Gastrocnemius medialis (tissue), 4 donors: ENCODE results near the gene MYO18B.

Source experiments
- POLR2A ChIP-seq, 2 donors: fragments of 450-650 bp; IDR thresholded peaks; one replicate each; pipeline ENCODE4 v1.6.1; 2017; ENCODE audit warnings: antibody characterized with exemption in 2 of 2, mild to moderate bottlenecking in 2 of 2, moderate library complexity in 2 of 2
- TF ChIP-seq, protein P1 (sequence below), 5 experiments: fragments of 450-650 bp in 3 of 5; fragments of 200-600 bp in 2 of 5; sonication (generic) in 2 of 5; IDR thresholded peaks in 4 of 5; conservative IDR thresholded peaks in 1 of 5; 1 replicate in 4 of 5; 2 replicates in 1 of 5; pipeline ENCODE4 v1.5.1; 2016 to 2019; ENCODE audit warnings: antibody characterized with exemption in 5 of 5, mild to moderate bottlenecking in 3 of 5, moderate library complexity in 3 of 5

DNA sequence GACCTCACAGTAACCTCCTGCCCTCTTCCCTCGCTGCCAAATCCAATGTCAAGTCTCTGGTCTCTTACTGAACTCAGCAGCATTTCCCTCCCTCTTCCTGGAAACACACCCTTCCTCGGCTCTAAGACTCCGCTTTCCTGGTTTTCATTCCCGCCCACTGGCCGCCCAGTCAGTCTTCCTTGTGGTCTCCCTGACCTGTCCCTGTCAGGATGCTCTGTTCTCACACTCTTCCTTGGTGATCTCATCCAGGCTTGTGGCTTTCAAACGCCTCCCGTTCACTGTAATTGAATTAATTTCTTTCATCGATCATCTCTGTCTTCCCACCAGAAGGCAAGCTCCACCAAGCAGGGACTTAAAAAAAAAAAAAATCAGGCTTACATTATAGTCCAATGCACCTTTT lies 33.5 kb downstream of the MYO18B start:
- TF ChIP-seq POLR2A (IDR thresholded peaks at IDR 0.05) = no peak
- TF ChIP-seq, protein P1, sequence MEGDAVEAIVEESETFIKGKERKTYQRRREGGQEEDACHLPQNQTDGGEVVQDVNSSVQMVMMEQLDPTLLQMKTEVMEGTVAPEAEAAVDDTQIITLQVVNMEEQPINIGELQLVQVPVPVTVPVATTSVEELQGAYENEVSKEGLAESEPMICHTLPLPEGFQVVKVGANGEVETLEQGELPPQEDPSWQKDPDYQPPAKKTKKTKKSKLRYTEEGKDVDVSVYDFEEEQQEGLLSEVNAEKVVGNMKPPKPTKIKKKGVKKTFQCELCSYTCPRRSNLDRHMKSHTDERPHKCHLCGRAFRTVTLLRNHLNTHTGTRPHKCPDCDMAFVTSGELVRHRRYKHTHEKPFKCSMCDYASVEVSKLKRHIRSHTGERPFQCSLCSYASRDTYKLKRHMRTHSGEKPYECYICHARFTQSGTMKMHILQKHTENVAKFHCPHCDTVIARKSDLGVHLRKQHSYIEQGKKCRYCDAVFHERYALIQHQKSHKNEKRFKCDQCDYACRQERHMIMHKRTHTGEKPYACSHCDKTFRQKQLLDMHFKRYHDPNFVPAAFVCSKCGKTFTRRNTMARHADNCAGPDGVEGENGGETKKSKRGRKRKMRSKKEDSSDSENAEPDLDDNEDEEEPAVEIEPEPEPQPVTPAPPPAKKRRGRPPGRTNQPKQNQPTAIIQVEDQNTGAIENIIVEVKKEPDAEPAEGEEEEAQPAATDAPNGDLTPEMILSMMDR (IDR thresholded peaks at IDR 0.05 in 4 of 5, conservative IDR thresholded peaks at IDR 0.05 in 1 of 5) = no peak
